Fibroblast of lung (primary cell): ENCODE data around the gene RNF125. TPM values are rescaled to one million over a fixed set of nuclear protein-coding genes. Genes with fewer than 3 reads are reported as not detected.
"Not testable (repeated sequence)": the region's sequence is repeated elsewhere in the genome, so short reads cannot be mapped to it uniquely, and the experiment has no call there.

Experiments used
- DNase-seq, 2 donors: peaks; one replicate each; pipeline versions ENCODE4 v3.0.0 to v3.0.0-alpha.2; 2010; ENCODE audit warnings: low read depth in 2 of 2
- H2AFZ ChIP-seq: 2 replicates; pipeline ENCODE4 v1.5.1; 2012; ENCODE audit warnings: low read length, control low read depth, inconsistent platforms
- H3K27ac ChIP-seq: 2 replicates; pipeline ENCODE4 v1.5.1; 2011; ENCODE audit warnings: low read length, control low read depth; ENCODE audit not compliant: insufficient read depth
- H3K27me3 ChIP-seq: 2 replicates; pipeline ENCODE4 v1.5.1; 2011; ENCODE audit warnings: mild to moderate bottlenecking, low read length; ENCODE audit not compliant: control insufficient read depth, insufficient read depth
- H3K36me3 ChIP-seq: 2 replicates; pipeline ENCODE4 v1.5.1; 2011; ENCODE audit warnings: low read length; ENCODE audit not compliant: control insufficient read depth, insufficient read depth
- H3K4me1 ChIP-seq: 2 replicates; pipeline ENCODE4 v1.5.1; 2011; ENCODE audit warnings: low read length; ENCODE audit not compliant: control insufficient read depth, insufficient read depth; ENCODE audit errors: extremely low read depth
- H3K4me2 ChIP-seq: 2 replicates; pipeline ENCODE4 v1.5.1; 2011; ENCODE audit warnings: low read length, control low read depth; ENCODE audit not compliant: insufficient read depth; ENCODE audit errors: extremely low read depth
- H3K4me3 ChIP-seq, 4 experiments: fragments of 200-600 bp in 1 of 4; sonication (generic) in 1 of 4; replicated peaks in 1 of 4; 2 replicates each; pipeline ENCODE4 v1.5.1; 2011 to 2016; ENCODE audit warnings: low read length in 4 of 4, low read depth in 3 of 4, mild to moderate bottlenecking in 3 of 4, control low read depth in 2 of 4, inconsistent platforms in 1 of 4, mixed read lengths in 1 of 4; ENCODE audit not compliant: insufficient read depth in 1 of 4; ENCODE audit errors: control extremely low read depth in 1 of 4
- H3K79me2 ChIP-seq: 2 replicates; pipeline ENCODE4 v1.5.1; 2012; ENCODE audit warnings: mild to moderate bottlenecking, low read length, inconsistent platforms; ENCODE audit not compliant: control insufficient read depth, insufficient read depth
- H3K9ac ChIP-seq: 2 replicates; pipeline ENCODE4 v1.5.1; 2011; ENCODE audit warnings: mild to moderate bottlenecking, low read length, control low read depth; ENCODE audit not compliant: insufficient read depth
- H3K9me3 ChIP-seq: 2 replicates; pipeline ENCODE4 v1.5.1; 2012; ENCODE audit warnings: low read depth, low read length; ENCODE audit not compliant: control insufficient read depth, insufficient read depth
- H4K20me1 ChIP-seq: 2 replicates; pipeline ENCODE4 v1.5.1; 2011; ENCODE audit warnings: low read length; ENCODE audit not compliant: control insufficient read depth, insufficient read depth; ENCODE audit errors: extremely low read depth
- CTCF ChIP-seq, 2 donors: IDR thresholded peaks in 1 of 2; conservative IDR thresholded peaks in 1 of 2; 1 replicate in 1 of 2; 2 replicates in 1 of 2; pipeline ENCODE4 v1.5.1; 2011 to 2012; ENCODE audit warnings: low read length in 2 of 2, control low read depth in 1 of 2, inconsistent platforms in 1 of 2, low read depth in 1 of 2, mild to moderate bottlenecking in 1 of 2
- EZH2 ChIP-seq: IDR thresholded peaks from 2 replicates; pipeline ENCODE4 v1.5.1; 2012; ENCODE audit warnings: low read length, control low read depth, mild to moderate bottlenecking; ENCODE audit errors: missing control alignments
- polyA plus RNA-seq, 2 donors: library from polyadenylated mRNA; depleted of rRNA in 1 of 2; stranded (reverse) in 1 of 2; unstranded in 1 of 2; fragments of >200 nt; gene quantifications; 2 replicates each; pipeline ENCODE4 v1.2.1, GENCODE V29; 2011 to 2012; ENCODE audit warnings: missing spikeins in 1 of 2
- total RNA-seq: library from RNA; depleted of rRNA; stranded (reverse); fragments of >200 nt; gene quantifications from 2 replicates; pipeline ENCODE4 v1.2.1, GENCODE V29; 2014

Gene RNF125
- total and polyA plus RNA-seq, 2 donors (not counting 1 experiment from before 2014, with no cell fraction given), result 0.14 to 0.33 TPM

- no peak for DNase-seq
- Histone ChIP-seq H3K27me3 (no peaks in the 10 kb centered on the region), H3K79me2 (no peaks in the 10 kb centered on the region), H3K9ac (no peak overlapping the region), H3K4me1 (no peaks in the 10 kb centered on the region), H4K20me1 (no peaks in the 10 kb centered on the region), H3K27ac (no peak overlapping the region), H2AFZ (no peak overlapping the region), H3K36me3 (no peaks in the 10 kb centered on the region), H3K4me3 (no peak overlapping the region), H3K9me3 (no peaks in the 10 kb centered on the region), H3K4me2 (no peak overlapping the region)
- TF ChIP-seq CTCF (conservative IDR thresholded peaks at IDR 0.05 in 1 of 2, IDR thresholded peaks at IDR 0.05 in 1 of 2; ENCODE audit: low read depth in 1 of 2, low read length in 2 of 2), result no peak
- no peak for TF ChIP-seq EZH2
These were observed 19.7 kb upstream of the RNF125 start for GRCh38 chr18:31998880-31999412.

- not testable (repeated sequence) for H3K4me2 ChIP-seq, H3K9me3 ChIP-seq, H4K20me1 ChIP-seq, H3K36me3 ChIP-seq, H3K27me3 ChIP-seq, H3K79me2 ChIP-seq, H3K4me3 ChIP-seq, H3K27ac ChIP-seq, H3K4me1 ChIP-seq, H2AFZ ChIP-seq, H3K9ac ChIP-seq
- DNase-seq, result peak in 1 of 2 donors; percentile 69
These were observed 17.5 kb upstream of the RNF125 start for GRCh38 chr18:32001141-32001540.

GRCh38 chr18:32003822-32004221 lies 14.8 kb upstream of the RNF125 start:
- H3K27me3 ChIP-seq, H3K36me3 ChIP-seq, H4K20me1 ChIP-seq, H3K9ac ChIP-seq, H3K27ac ChIP-seq, H3K4me3 ChIP-seq, H3K4me2 ChIP-seq, H3K4me1 ChIP-seq, DNase-seq, H3K9me3 ChIP-seq, H2AFZ ChIP-seq, H3K79me2 ChIP-seq: not testable (repeated sequence)

GRCh38 chr18:32010124-32010721 lies 8.4 kb upstream of the RNF125 start:
- no peaks in the 10 kb centered on the region for H3K4me1 ChIP-seq
- no peak overlapping the region for H3K27ac ChIP-seq
- H4K20me1 ChIP-seq, result no peaks in the 10 kb centered on the region
- no peak overlapping the region for H3K9ac ChIP-seq
- H3K36me3 ChIP-seq, result no peaks in the 10 kb centered on the region
- TF ChIP-seq EZH2, result no peak
- TF ChIP-seq CTCF (conservative IDR thresholded peaks at IDR 0.05 in 1 of 2, IDR thresholded peaks at IDR 0.05 in 1 of 2; ENCODE audit: low read depth in 1 of 2, low read length in 2 of 2), result no peak
- no peak overlapping the region for H3K4me2 ChIP-seq
- no peak overlapping the region for H2AFZ ChIP-seq
- no peaks in the 10 kb centered on the region for H3K9me3 ChIP-seq
- H3K27me3 ChIP-seq, result no peaks in the 10 kb centered on the region
- no peak overlapping the region for H3K4me3 ChIP-seq
- H3K79me2 ChIP-seq, result no peaks in the 10 kb centered on the region
- DNase-seq, result no peak
